HCT116 (cell line): ENCODE results near the gene FSIP1.

ENCODE experiments used
- CEBPB ChIP-seq: IDR thresholded peaks from 2 replicates; pipeline ENCODE4 v1.6.1; 2012; ENCODE audit warnings: low read depth
- EGR1 ChIP-seq: IDR thresholded peaks from 2 replicates; pipeline ENCODE4 v1.6.1; 2012; ENCODE audit warnings: low read depth
- ELF1 ChIP-seq: IDR thresholded peaks from 2 replicates; pipeline ENCODE4 v1.6.1; 2012; ENCODE audit warnings: low read depth, borderline replicate concordance
- EZH2 ChIP-seq: fragments of 200-600 bp; sonication (generic); IDR thresholded peaks from 2 replicates; pipeline ENCODE4 v1.6.1; 2017; ENCODE audit warnings: antibody characterized with exemption, mixed run types
- FOSL1 ChIP-seq: IDR thresholded peaks from 2 replicates; pipeline ENCODE4 v1.6.1; 2012; ENCODE audit warnings: low read depth
- JUND ChIP-seq: IDR thresholded peaks from 2 replicates; pipeline ENCODE4 v1.6.1; 2012
- POLR2A ChIP-seq: IDR thresholded peaks from 2 replicates; pipeline ENCODE4 v1.7.0; 2011; ENCODE audit warnings: borderline replicate concordance; ENCODE audit not compliant: insufficient read depth, insufficient read length; ENCODE audit errors: extremely low read depth
- POLR2AphosphoS5 ChIP-seq: IDR thresholded peaks from 2 replicates; pipeline ENCODE4 v1.6.1; 2011; ENCODE audit warnings: mild to moderate bottlenecking, low read depth, low read length, moderate library complexity
- RAD21 ChIP-seq: IDR thresholded peaks from 2 replicates; pipeline ENCODE4 v1.6.1; 2012; ENCODE audit warnings: low read depth, mild to moderate bottlenecking
- SRF ChIP-seq: IDR thresholded peaks from 2 replicates; pipeline ENCODE4 v1.6.1; 2012; ENCODE audit warnings: low read depth
- ZNF274 ChIP-seq: fragments of 200-500 bp; sonication (Bioruptor generic); IDR thresholded peaks from 2 replicates; pipeline ENCODE4 v1.6.1; 2014; ENCODE audit warnings: mild to moderate bottlenecking, low read depth, low read length, inconsistent platforms
- TF ChIP-seq, protein P1 (sequence below): IDR thresholded peaks from 2 replicates; pipeline ENCODE4 v1.6.1; 2012
- TF ChIP-seq, protein P2 (sequence below), 3 experiments: fragments of 200-600 bp in 1 of 3; sonication (generic) in 1 of 3; IDR thresholded peaks in 2 of 3; conservative IDR thresholded peaks in 1 of 3; 2 replicates each; pipeline ENCODE4 v1.5.1; 2012 to 2017; ENCODE audit warnings: low read depth in 2 of 3, low read length in 2 of 3, antibody characterized with exemption in 1 of 3, borderline replicate concordance in 1 of 3, control low read depth in 1 of 3, mild to moderate bottlenecking in 1 of 3, mixed read lengths in 1 of 3, mixed run types in 1 of 3, moderate library complexity in 1 of 3; ENCODE audit not compliant: insufficient read depth in 1 of 3
- TF ChIP-seq, protein P3 (sequence below): IDR thresholded peaks from 2 replicates; pipeline ENCODE4 v1.6.1; 2012; ENCODE audit warnings: low read depth

DNA sequence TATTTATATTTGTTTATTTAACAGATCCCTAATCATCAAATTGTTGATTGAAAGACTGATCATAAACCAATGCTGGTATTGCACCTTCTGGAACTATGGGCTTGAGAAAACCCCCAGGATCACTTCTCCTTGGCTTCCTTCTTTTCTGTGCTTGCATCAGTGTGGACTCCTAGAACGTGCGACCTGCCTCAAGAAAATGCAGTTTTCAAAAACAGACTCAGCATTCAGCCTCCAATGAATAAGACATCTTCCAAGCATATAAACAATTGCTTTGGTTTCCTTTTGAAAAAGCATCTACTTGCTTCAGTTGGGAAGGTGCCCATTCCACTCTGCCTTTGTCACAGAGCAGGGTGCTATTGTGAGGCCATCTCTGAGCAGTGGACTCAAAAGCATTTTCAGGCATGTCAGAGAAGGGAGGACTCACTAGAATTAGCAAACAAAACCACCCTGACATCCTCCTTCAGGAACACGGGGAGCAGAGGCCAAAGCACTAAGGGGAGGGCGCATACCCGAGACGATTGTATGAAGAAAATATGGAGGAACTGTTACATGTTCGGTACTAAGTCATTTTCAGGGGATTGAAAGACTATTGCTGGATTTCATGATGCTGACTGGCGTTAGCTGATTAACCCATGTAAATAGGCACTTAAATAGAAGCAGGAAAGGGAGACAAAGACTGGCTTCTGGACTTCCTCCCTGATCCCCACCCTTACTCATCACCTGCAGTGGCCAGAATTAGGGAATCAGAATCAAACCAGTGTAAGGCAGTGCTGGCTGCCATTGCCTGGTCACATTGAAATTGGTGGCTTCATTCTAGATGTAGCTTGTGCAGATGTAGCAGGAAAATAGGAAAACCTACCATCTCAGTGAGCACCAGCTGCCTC lies 187.1 kb downstream of the FSIP1 start:
- TF ChIP-seq, protein P1, sequence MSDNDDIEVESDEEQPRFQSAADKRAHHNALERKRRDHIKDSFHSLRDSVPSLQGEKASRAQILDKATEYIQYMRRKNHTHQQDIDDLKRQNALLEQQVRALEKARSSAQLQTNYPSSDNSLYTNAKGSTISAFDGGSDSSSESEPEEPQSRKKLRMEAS: no peak
- TF ChIP-seq, protein P2, sequence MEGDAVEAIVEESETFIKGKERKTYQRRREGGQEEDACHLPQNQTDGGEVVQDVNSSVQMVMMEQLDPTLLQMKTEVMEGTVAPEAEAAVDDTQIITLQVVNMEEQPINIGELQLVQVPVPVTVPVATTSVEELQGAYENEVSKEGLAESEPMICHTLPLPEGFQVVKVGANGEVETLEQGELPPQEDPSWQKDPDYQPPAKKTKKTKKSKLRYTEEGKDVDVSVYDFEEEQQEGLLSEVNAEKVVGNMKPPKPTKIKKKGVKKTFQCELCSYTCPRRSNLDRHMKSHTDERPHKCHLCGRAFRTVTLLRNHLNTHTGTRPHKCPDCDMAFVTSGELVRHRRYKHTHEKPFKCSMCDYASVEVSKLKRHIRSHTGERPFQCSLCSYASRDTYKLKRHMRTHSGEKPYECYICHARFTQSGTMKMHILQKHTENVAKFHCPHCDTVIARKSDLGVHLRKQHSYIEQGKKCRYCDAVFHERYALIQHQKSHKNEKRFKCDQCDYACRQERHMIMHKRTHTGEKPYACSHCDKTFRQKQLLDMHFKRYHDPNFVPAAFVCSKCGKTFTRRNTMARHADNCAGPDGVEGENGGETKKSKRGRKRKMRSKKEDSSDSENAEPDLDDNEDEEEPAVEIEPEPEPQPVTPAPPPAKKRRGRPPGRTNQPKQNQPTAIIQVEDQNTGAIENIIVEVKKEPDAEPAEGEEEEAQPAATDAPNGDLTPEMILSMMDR (IDR thresholded peaks at IDR 0.05 in 2 of 3, conservative IDR thresholded peaks at IDR 0.05 in 1 of 3; ENCODE audit: borderline replicate concordance in 1 of 3, insufficient read depth in 1 of 3, low read depth in 2 of 3, low read length in 2 of 3): no peak
- TF ChIP-seq CEBPB (no peak), POLR2AphosphoS5 (no peak), ZNF274 (no peak), RAD21 (no peak), EZH2 (no peak), JUND (no peak), POLR2A (no peak), ELF1 (no peak), FOSL1 (no peak), EGR1 (no peak), SRF (no peak)
- TF ChIP-seq, protein P3, sequence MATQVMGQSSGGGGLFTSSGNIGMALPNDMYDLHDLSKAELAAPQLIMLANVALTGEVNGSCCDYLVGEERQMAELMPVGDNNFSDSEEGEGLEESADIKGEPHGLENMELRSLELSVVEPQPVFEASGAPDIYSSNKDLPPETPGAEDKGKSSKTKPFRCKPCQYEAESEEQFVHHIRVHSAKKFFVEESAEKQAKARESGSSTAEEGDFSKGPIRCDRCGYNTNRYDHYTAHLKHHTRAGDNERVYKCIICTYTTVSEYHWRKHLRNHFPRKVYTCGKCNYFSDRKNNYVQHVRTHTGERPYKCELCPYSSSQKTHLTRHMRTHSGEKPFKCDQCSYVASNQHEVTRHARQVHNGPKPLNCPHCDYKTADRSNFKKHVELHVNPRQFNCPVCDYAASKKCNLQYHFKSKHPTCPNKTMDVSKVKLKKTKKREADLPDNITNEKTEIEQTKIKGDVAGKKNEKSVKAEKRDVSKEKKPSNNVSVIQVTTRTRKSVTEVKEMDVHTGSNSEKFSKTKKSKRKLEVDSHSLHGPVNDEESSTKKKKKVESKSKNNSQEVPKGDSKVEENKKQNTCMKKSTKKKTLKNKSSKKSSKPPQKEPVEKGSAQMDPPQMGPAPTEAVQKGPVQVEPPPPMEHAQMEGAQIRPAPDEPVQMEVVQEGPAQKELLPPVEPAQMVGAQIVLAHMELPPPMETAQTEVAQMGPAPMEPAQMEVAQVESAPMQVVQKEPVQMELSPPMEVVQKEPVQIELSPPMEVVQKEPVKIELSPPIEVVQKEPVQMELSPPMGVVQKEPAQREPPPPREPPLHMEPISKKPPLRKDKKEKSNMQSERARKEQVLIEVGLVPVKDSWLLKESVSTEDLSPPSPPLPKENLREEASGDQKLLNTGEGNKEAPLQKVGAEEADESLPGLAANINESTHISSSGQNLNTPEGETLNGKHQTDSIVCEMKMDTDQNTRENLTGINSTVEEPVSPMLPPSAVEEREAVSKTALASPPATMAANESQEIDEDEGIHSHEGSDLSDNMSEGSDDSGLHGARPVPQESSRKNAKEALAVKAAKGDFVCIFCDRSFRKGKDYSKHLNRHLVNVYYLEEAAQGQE: no peak
